Urinary bladder (tissue), 4 donors: ENCODE data around the gene CDC42BPA. TPM values are rescaled to one million over a fixed set of nuclear protein-coding genes. Genes with fewer than 3 reads are reported as not detected.
"Not testable (repeated sequence)": the region's sequence is repeated elsewhere in the genome, so short reads cannot be mapped to it uniquely, and the experiment has no call there.

Experiments
- DNase-seq: peaks from one replicate; pipeline ENCODE4 v3.0.0-alpha.2; 2015; ENCODE audit errors: extremely low spot score
- H3K27ac ChIP-seq: one replicate; pipeline ENCODE4 v1.5.1; 2013; ENCODE audit warnings: low read depth, mild to moderate bottlenecking, moderate library complexity
- H3K36me3 ChIP-seq: one replicate; pipeline ENCODE4 v1.6.1; 2013; ENCODE audit warnings: mild to moderate bottlenecking, moderate library complexity; ENCODE audit not compliant: insufficient read depth
- H3K4me1 ChIP-seq: one replicate; pipeline ENCODE4 v1.6.1; 2013; ENCODE audit warnings: mild to moderate bottlenecking, moderate library complexity; ENCODE audit not compliant: insufficient read depth
- H3K4me3 ChIP-seq: one replicate; pipeline ENCODE4 v1.5.1; 2013; ENCODE audit warnings: low read depth, low read length
- WGBS: extraction: QIAGEN DNeasy Blood & Tissue Kit; methylation state at CpG from one replicate; pipeline ENCODE4 v1.1.7; 2013; 5-methylcytosine and 5-hydroxymethylcytosine counted together
- polyA plus RNA-seq: library from polyadenylated mRNA; stranded (reverse); fragments of 200-250 nt; gene quantifications from one replicate; pipeline ENCODE4 v1.2.3, GENCODE V29; 2013
- total RNA-seq: library from RNA; depleted of rRNA; stranded (reverse); fragments of >200 nt; gene quantifications from one replicate; pipeline ENCODE4 v1.2.3, GENCODE V29; 2014
- donor health status: healthy with polysubstance abuse.
- donor health status: healthy.

The CDC42BPA gene
- total RNA-seq (194 TPM), polyA plus RNA-seq (36.6 TPM)

- Histone ChIP-seq H3K27ac (peak within 1 kb of the TSS; percentile 92), H3K4me1 (no peaks in the 10 kb centered on the region), H3K4me3 (peak within 1 kb of the TSS; percentile 91), H3K36me3 (no peaks in the 10 kb centered on the region)
- peak; percentile 83 for DNase-seq
- under 1% methylated on average over 98 of the region's 98 CpGs for WGBS
Measured at GRCh38 chr1:227318016-227318852, at the start of gene CDC42BPA. CDC42BPA (minus strand) TSS chr1:227318492; CDS start chr1:227317182, 1,310 bp downstream.

GRCh38 chr1:227368009-227368408 is 49.7 kb upstream of the CDC42BPA start:
- WGBS = 98% methylated on average over 1 of the region's 1 CpG

GRCh38 chr1:227365473-227366431 is 47.5 kb upstream of the CDC42BPA start:
- 94% methylated on average over 8 of the region's 8 CpGs for WGBS

More at GRCh38 chr1:227368009-227368408, 49.7 kb upstream of the CDC42BPA start:
- DNase-seq = no peak
- Histone ChIP-seq H3K4me3 (no peak overlapping the region), H3K4me1 (no peaks in the 10 kb centered on the region), H3K36me3 (no peaks in the 10 kb centered on the region), H3K27ac (no peak overlapping the region)

GRCh38 chr1:227364657-227365056 is 46.4 kb upstream of the CDC42BPA start:
- H3K4me1 ChIP-seq = no peaks in the 10 kb centered on the region
- H3K27ac ChIP-seq = no peak overlapping the region
- H3K36me3 ChIP-seq = no peaks in the 10 kb centered on the region
- 84% methylated on average over 2 of the region's 2 CpGs for WGBS
- no peak overlapping the region for H3K4me3 ChIP-seq
- DNase-seq = no peak

More at GRCh38 chr1:227365473-227366431, 47.5 kb upstream of the CDC42BPA start:
- no peak overlapping the region for H3K4me3 ChIP-seq
- no peak for DNase-seq
- no peaks in the 10 kb centered on the region for H3K4me1 ChIP-seq
- H3K27ac ChIP-seq = no peak overlapping the region
- H3K36me3 ChIP-seq = no peaks in the 10 kb centered on the region

GRCh38 chr1:227363825-227364224 is 45.5 kb upstream of the CDC42BPA start:
- no peak overlapping the region for H3K27ac ChIP-seq
- no peaks in the 10 kb centered on the region for H3K4me1 ChIP-seq
- no peak overlapping the region for H3K4me3 ChIP-seq
- no peaks in the 10 kb centered on the region for H3K36me3 ChIP-seq
- no peak for DNase-seq
- 90% methylated on average over 7 of the region's 7 CpGs for WGBS

- DNase-seq = no peak
- no peak overlapping the region for H3K4me3 ChIP-seq
- peaks cover 2% of the 10 kb centered on the region for H3K4me1 ChIP-seq
- H3K27ac ChIP-seq = no peak overlapping the region
- H3K36me3 ChIP-seq = no peaks in the 10 kb centered on the region
- WGBS = 55% methylated on average over 1 of the region's 1 CpG
Measured at GRCh38 chr1:227362039-227362438, 43.7 kb upstream of the CDC42BPA start.

GRCh38 chr1:227357927-227358302 is 39.6 kb upstream of the CDC42BPA start:
- Histone ChIP-seq H3K36me3 (no peaks in the 10 kb centered on the region), H3K27ac (no peak overlapping the region)
- 90% methylated on average over 6 of the region's 6 CpGs for WGBS

GRCh38 chr1:227357171-227357926 is 39.1 kb upstream of the CDC42BPA start:
- peaks cover 2% of the 10 kb centered on the region for H3K4me1 ChIP-seq
- no peak for DNase-seq
- WGBS = 35% methylated on average over 7 of the region's 7 CpGs
- no peaks in the 10 kb centered on the region for H3K36me3 ChIP-seq
- H3K4me3 ChIP-seq = no peak overlapping the region
- H3K27ac ChIP-seq = no peak overlapping the region

More at GRCh38 chr1:227357927-227358302, 39.6 kb upstream of the CDC42BPA start:
- no peak for DNase-seq
- peaks cover 2% of the 10 kb centered on the region for H3K4me1 ChIP-seq
- no peak overlapping the region for H3K4me3 ChIP-seq

GRCh38 chr1:227356620-227357146 is 38.4 kb upstream of the CDC42BPA start:
- no peak for DNase-seq
- WGBS = 72% methylated on average over 7 of the region's 7 CpGs
- Histone ChIP-seq H3K27ac (no peak overlapping the region), H3K4me1 (peaks cover 2% of the 10 kb centered on the region), H3K36me3 (no peaks in the 10 kb centered on the region), H3K4me3 (no peak overlapping the region)

GRCh38 chr1:227355542-227356245 is 37.4 kb upstream of the CDC42BPA start:
- WGBS = 85% methylated on average over 15 of the region's 15 CpGs
- no peaks in the 10 kb centered on the region for H3K36me3 ChIP-seq
- H3K4me1 ChIP-seq = peaks cover 2% of the 10 kb centered on the region
- no peak for DNase-seq
- H3K27ac ChIP-seq = no peak overlapping the region
- H3K4me3 ChIP-seq = no peak overlapping the region

- Histone ChIP-seq H3K36me3 (no peaks in the 10 kb centered on the region), H3K4me1 (peaks cover 2% of the 10 kb centered on the region), H3K27ac (no peak overlapping the region), H3K4me3 (no peak overlapping the region)
- 81% methylated on average over 4 of the region's 4 CpGs for WGBS
- DNase-seq = no peak
Measured at GRCh38 chr1:227353186-227353585, 34.9 kb upstream of the CDC42BPA start.

GRCh38 chr1:227352164-227352563 is 33.9 kb upstream of the CDC42BPA start:
- not testable (repeated sequence) for H3K36me3 ChIP-seq, H3K27ac ChIP-seq, DNase-seq, H3K4me1 ChIP-seq, H3K4me3 ChIP-seq
- WGBS = 100% methylated on average over 2 of the region's 2 CpGs
